Mesendoderm (in vitro differentiated cells): ENCODE results near the gene LIFR.

ENCODE experiments used
- DNase-seq: peaks from one replicate; pipeline ENCODE4 v3.0.0; 2013
- H2AK5ac ChIP-seq: 2 replicates; pipeline ENCODE4 v1.6.1; 2013; ENCODE audit warnings: low read length, inconsistent platforms
- H2BK120ac ChIP-seq: 2 replicates; pipeline ENCODE4 v1.6.1; 2013; ENCODE audit warnings: low read depth, mild to moderate bottlenecking, low read length, moderate library complexity, mixed read lengths
- H2BK15ac ChIP-seq: replicated peaks from 2 replicates; pipeline ENCODE4 v1.6.1; 2013; ENCODE audit warnings: low read depth, mild to moderate bottlenecking, moderate library complexity
- H2BK5ac ChIP-seq: 2 replicates; pipeline ENCODE4 v1.6.1; 2013; ENCODE audit warnings: low read length, inconsistent platforms
- H3K18ac ChIP-seq: 2 replicates; pipeline ENCODE4 v1.6.1; 2013; ENCODE audit warnings: mild to moderate bottlenecking, low read length, mixed read lengths
- H3K23ac ChIP-seq: one replicate; pipeline ENCODE4 v1.6.1; 2013; ENCODE audit warnings: low read length
- H3K27ac ChIP-seq: 2 replicates; pipeline ENCODE4 v1.5.1; 2013; ENCODE audit warnings: low read depth, mild to moderate bottlenecking, inconsistent platforms, low read length, moderate library complexity
- H3K27me3 ChIP-seq: 2 replicates; pipeline ENCODE4 v1.6.1; 2013; ENCODE audit warnings: low read length, control low read depth, mild to moderate bottlenecking, inconsistent platforms; ENCODE audit not compliant: insufficient read depth, poor library complexity
- H3K36me3 ChIP-seq: 2 replicates; pipeline ENCODE4 v1.6.1; 2013; ENCODE audit warnings: low read length, inconsistent platforms; ENCODE audit not compliant: control insufficient read depth, insufficient read depth
- H3K4ac ChIP-seq: one replicate; pipeline ENCODE4 v1.6.1; 2013; ENCODE audit warnings: low read depth, mild to moderate bottlenecking, low read length, moderate library complexity
- H3K4me1 ChIP-seq: 2 replicates; pipeline ENCODE4 v1.6.1; 2013; ENCODE audit warnings: low read depth, low read length, inconsistent platforms; ENCODE audit not compliant: control insufficient read depth
- H3K4me2 ChIP-seq: 2 replicates; pipeline ENCODE4 v1.6.1; 2013; ENCODE audit warnings: low read length
- H3K4me3 ChIP-seq: 2 replicates; pipeline ENCODE4 v1.5.1; 2013; ENCODE audit warnings: mild to moderate bottlenecking, low read length
- H3K56ac ChIP-seq: one replicate; pipeline ENCODE4 v1.6.1; 2013; ENCODE audit warnings: low read length
- H3K79me1 ChIP-seq: 2 replicates; pipeline ENCODE4 v1.6.1; 2013; ENCODE audit warnings: low read length, inconsistent platforms
- H3K79me2 ChIP-seq: 2 replicates; pipeline ENCODE4 v1.6.1; 2013; ENCODE audit warnings: mild to moderate bottlenecking, low read length; ENCODE audit not compliant: control insufficient read depth, insufficient read depth
- H3K9ac ChIP-seq: 2 replicates; pipeline ENCODE4 v1.6.1; 2013; ENCODE audit warnings: low read length, inconsistent platforms
- H4K5ac ChIP-seq: one replicate; pipeline ENCODE4 v1.6.1; 2013; ENCODE audit warnings: low read length
- H4K8ac ChIP-seq: one replicate; pipeline ENCODE4 v1.6.1; 2013; ENCODE audit warnings: low read depth, mild to moderate bottlenecking, control low read depth, low read length, moderate library complexity
- WGBS: extraction: QIAGEN DNeasy Blood & Tissue Kit; methylation state at CpG from one replicate; pipeline ENCODE4 v1.1.7; 2013; ENCODE audit warnings: low lambda C conversion rate, missing lambda C conversion rate; ENCODE audit not compliant: insufficient coverage; ENCODE audit errors: extremely low coverage; 5-methylcytosine and 5-hydroxymethylcytosine counted together

Gene LIFR

DNA sequence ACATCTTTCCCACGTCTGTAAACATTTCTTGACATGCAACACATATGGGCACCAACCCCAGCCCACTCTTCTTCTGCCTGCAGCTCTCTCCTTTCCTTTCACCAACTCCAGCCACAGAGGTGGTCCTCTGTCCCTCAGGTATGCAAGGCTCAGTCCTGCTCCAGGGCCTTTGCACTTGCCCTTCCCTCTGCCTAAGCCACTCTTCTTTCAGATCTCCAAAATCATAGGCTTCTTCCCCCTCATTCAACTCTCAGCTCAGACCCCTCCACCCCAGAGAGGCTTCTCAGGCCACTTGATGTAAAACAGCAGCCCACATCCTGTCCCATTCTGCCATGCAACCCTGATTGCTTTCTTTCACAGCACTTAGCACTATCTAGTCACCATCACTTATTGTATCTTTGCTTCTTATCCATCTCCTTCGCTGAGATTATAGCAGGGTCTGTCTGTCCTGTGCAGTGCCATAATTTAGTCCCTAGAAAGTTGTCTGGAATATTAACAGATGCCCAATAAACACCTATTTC lies 3.4 kb downstream of the LIFR start:
- H3K36me3 ChIP-seq = no peaks in the 10 kb centered on the region
- no peak overlapping the region for H4K5ac ChIP-seq
- H2BK120ac ChIP-seq = no peak overlapping the region
- WGBS = no CpG with 5 or more reads among the region's 2 CpGs
- no peak overlapping the region for H3K4me3 ChIP-seq
- no peak overlapping the region for H3K23ac ChIP-seq
- no peak overlapping the region for H4K8ac ChIP-seq
- H3K9ac ChIP-seq = peak overlapping the region; percentile 3
- H3K79me1 ChIP-seq = peaks cover 8% of the 10 kb centered on the region
- H3K4me2 ChIP-seq = no peak overlapping the region
- H2BK15ac ChIP-seq = no peak overlapping the region
- H3K4ac ChIP-seq = peak overlapping the region; percentile 17
- peak overlapping the region; percentile 33 for H3K18ac ChIP-seq
- H3K79me2 ChIP-seq = peaks cover 42% of the 10 kb centered on the region
- H3K27ac ChIP-seq = peak overlapping the region; percentile 18
- H2AK5ac ChIP-seq = no peak overlapping the region
- H3K4me1 ChIP-seq = peaks cover 5% of the 10 kb centered on the region
- peak; percentile 80 for DNase-seq
- no peak overlapping the region for H2BK5ac ChIP-seq
- H3K27me3 ChIP-seq = no peaks in the 10 kb centered on the region
- peak overlapping the region; percentile 42 for H3K56ac ChIP-seq

DNA sequence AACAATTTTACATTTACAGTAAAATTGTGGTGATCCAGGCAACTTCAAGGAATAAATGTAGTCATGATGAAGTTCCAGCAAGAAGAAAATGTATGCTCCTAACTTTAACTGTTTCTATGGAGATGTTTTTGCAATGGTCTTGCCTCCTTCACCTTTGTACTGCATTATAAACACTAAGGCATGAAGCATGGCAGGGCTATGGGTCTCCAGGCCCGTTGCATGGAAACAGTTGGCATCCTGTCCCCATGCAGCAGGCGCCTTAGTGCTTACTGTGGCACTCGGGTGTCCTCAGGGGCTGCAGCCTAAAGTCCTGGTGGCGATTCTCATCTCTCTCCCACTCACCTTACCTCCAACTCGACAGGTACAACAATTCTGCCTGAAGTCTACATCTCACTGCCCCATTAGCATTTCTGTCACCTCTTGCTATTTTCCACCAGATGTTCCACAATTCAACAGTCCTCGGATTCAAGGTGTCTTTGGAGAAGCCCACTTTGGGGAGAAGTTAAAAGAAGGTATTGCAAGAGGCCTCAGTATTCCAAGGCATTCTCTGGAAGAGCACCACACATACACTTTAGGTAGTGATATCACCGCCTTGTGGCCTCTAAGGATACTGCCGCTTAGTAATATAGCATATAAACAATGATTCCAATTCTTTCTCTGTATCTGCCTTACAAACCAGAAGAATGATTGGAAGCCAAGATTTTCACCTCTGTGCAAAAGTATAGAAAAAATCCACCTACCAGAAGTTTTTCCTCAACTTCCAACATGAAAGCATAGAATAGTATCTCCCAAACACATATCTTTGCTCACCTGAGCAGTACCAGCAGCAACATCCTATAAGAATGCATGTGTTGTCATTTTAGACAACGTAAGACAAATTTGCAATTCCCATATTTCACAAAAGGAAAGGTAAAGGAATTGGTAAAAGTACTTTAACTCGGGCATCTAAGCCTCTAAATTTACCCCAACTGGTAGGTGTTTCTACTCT lies 5.1 kb downstream of the LIFR start:
- Histone ChIP-seq H3K4ac (no peak overlapping the region), H3K79me2 (peaks cover 51% of the 10 kb centered on the region), H3K9ac (peak overlapping the region; percentile 18), H3K36me3 (no peaks in the 10 kb centered on the region), H4K8ac (no peak overlapping the region), H2BK15ac (no peak overlapping the region), H3K27ac (no peak overlapping the region), H3K4me1 (peaks cover 5% of the 10 kb centered on the region), H3K79me1 (peaks cover 11% of the 10 kb centered on the region), H3K23ac (no peak overlapping the region), H3K56ac (peak overlapping the region; percentile 25), H3K18ac (no peak overlapping the region), H2AK5ac (no peak overlapping the region), H3K4me2 (no peak overlapping the region), H2BK120ac (no peak overlapping the region), H2BK5ac (no peak overlapping the region), H3K27me3 (no peaks in the 10 kb centered on the region), H4K5ac (no peak overlapping the region), H3K4me3 (no peak overlapping the region)
- WGBS = no CpG with 5 or more reads among the region's 10 CpGs
- DNase-seq = peak; percentile 76

- H3K27me3 ChIP-seq = no peaks in the 10 kb centered on the region
- H3K23ac ChIP-seq = no peak overlapping the region
- no peak overlapping the region for H2BK15ac ChIP-seq
- H2BK120ac ChIP-seq = no peak overlapping the region
- no peak for DNase-seq
- no peak overlapping the region for H3K4me2 ChIP-seq
- no CpG with 5 or more reads among the region's 1 CpG for WGBS
- no peak overlapping the region for H3K9ac ChIP-seq
- no peak overlapping the region for H3K27ac ChIP-seq
- H4K8ac ChIP-seq = no peak overlapping the region
- H3K18ac ChIP-seq = no peak overlapping the region
- no peaks in the 10 kb centered on the region for H3K36me3 ChIP-seq
- no peak overlapping the region for H2AK5ac ChIP-seq
- H4K5ac ChIP-seq = no peak overlapping the region
- H3K79me2 ChIP-seq = peaks cover 49% of the 10 kb centered on the region
- no peak overlapping the region for H2BK5ac ChIP-seq
- H3K4ac ChIP-seq = no peak overlapping the region
- H3K4me3 ChIP-seq = no peak overlapping the region
- peaks cover 5% of the 10 kb centered on the region for H3K4me1 ChIP-seq
- H3K79me1 ChIP-seq = peaks cover 18% of the 10 kb centered on the region
- H3K56ac ChIP-seq = no peak overlapping the region
These were observed 8.2 kb downstream of the LIFR start for GRCh38 chr5:38548064-38548759.

DNA sequence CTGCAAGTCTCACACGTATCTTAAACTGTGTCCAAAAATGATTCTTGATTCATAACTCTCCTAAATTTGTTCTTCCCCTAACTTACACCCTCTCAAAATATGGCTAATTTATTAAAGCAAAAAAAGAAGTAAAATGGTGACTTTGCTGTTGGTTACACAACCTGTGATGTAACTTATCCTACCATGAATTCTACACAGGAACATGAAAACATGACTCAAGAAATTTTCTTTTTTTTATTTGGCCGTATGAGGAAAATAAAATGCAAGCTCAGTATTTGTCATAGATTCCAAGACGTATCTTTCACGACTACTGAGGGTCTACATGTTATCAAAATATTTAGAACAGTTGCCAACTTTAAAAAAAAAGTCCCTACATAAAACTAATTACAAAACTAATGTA lies 9.2 kb downstream of the LIFR start:
- no peak overlapping the region for H3K4me3 ChIP-seq
- no peak overlapping the region for H3K4me2 ChIP-seq
- no peak overlapping the region for H3K9ac ChIP-seq

GRCh38 chr5:38546691-38547146 lies 9.7 kb downstream of the LIFR start:
- Histone ChIP-seq H3K36me3 (no peaks in the 10 kb centered on the region), H3K18ac (no peak overlapping the region), H3K9ac (no peak overlapping the region), H2AK5ac (no peak overlapping the region), H3K79me2 (peaks cover 53% of the 10 kb centered on the region), H2BK15ac (no peak overlapping the region), H2BK5ac (no peak overlapping the region), H4K5ac (no peak overlapping the region), H3K27ac (no peak overlapping the region), H4K8ac (no peak overlapping the region), H3K4me1 (peaks cover 3% of the 10 kb centered on the region), H3K4me2 (no peak overlapping the region), H3K4ac (no peak overlapping the region), H3K79me1 (peaks cover 24% of the 10 kb centered on the region), H3K56ac (no peak overlapping the region), H3K23ac (no peak overlapping the region), H2BK120ac (no peak overlapping the region), H3K27me3 (no peaks in the 10 kb centered on the region), H3K4me3 (no peak overlapping the region)
- no CpG with 5 or more reads among the region's 2 CpGs for WGBS
- DNase-seq = no peak

More for the DNA sequence above, 9.2 kb downstream of the LIFR start:
- Histone ChIP-seq H3K36me3 (no peaks in the 10 kb centered on the region), H3K4ac (no peak overlapping the region), H3K27me3 (no peaks in the 10 kb centered on the region), H3K18ac (no peak overlapping the region), H3K27ac (no peak overlapping the region), H2BK120ac (no peak overlapping the region), H4K8ac (no peak overlapping the region), H3K4me1 (peaks cover 3% of the 10 kb centered on the region), H2AK5ac (no peak overlapping the region), H2BK15ac (no peak overlapping the region), H3K79me1 (peaks cover 24% of the 10 kb centered on the region), H3K56ac (no peak overlapping the region), H3K23ac (no peak overlapping the region), H3K79me2 (peaks cover 53% of the 10 kb centered on the region), H2BK5ac (no peak overlapping the region), H4K5ac (no peak overlapping the region)
- no CpG with 5 or more reads among the region's 4 CpGs for WGBS
- no peak for DNase-seq
